GM19397 (cell line): ENCODE measurements around the gene THADA.
"Not testable (repeated sequence)": the region's sequence is repeated elsewhere in the genome, so short reads cannot be mapped to it uniquely, and the experiment has no call there.

Experiments
- ATAC-seq: cut with Tn5 transposase; IDR thresholded peaks from one replicate; pipeline ENCODE4 v1.9.1; 2021; ENCODE audit warnings: mild to moderate bottlenecking, moderate library complexity; ENCODE audit not compliant: unreplicated experiment

The THADA gene

GRCh38 chr2:43542285-43542933 is 53.4 kb downstream of the THADA start:
- ATAC-seq: no peak

- no peak for ATAC-seq
Observed at GRCh38 chr2:43541165-43541564, 54.7 kb downstream of the THADA start.

GRCh38 chr2:43540021-43540779 is 55.6 kb downstream of the THADA start:
- no peak for ATAC-seq

GRCh38 chr2:43539436-43539835 is 56.4 kb downstream of the THADA start:
- ATAC-seq: no peak

GRCh38 chr2:43538034-43538670 is 57.7 kb downstream of the THADA start:
- no peak for ATAC-seq

- ATAC-seq: no peak
Observed at GRCh38 chr2:43537137-43537536, 58.7 kb downstream of the THADA start.

- ATAC-seq: no peak
Observed at GRCh38 chr2:43534569-43534968, 61.3 kb downstream of the THADA start.

GRCh38 chr2:43532572-43532971 is 63.3 kb downstream of the THADA start:
- not testable (repeated sequence) for ATAC-seq

GRCh38 chr2:43531251-43531650 is 64.6 kb downstream of the THADA start:
- no peak for ATAC-seq

GRCh38 chr2:43526994-43527393 is 68.8 kb downstream of the THADA start:
- ATAC-seq: no peak

- ATAC-seq: no peak
Observed at GRCh38 chr2:43525506-43525905, 70.3 kb downstream of the THADA start.

- ATAC-seq: no peak
Observed at GRCh38 chr2:43524177-43524965, 71.5 kb downstream of the THADA start.

GRCh38 chr2:43522177-43522576 is 73.7 kb downstream of the THADA start:
- no peak for ATAC-seq

GRCh38 chr2:43521568-43521967 is 74.3 kb downstream of the THADA start:
- no peak for ATAC-seq

- ATAC-seq: no peak
Observed at GRCh38 chr2:43520919-43521318, 74.9 kb downstream of the THADA start.

GRCh38 chr2:43519643-43520221 is 76.1 kb downstream of the THADA start:
- no peak for ATAC-seq

GRCh38 chr2:43518718-43519117 is 77.1 kb downstream of the THADA start:
- no peak for ATAC-seq

- no peak for ATAC-seq
Observed at GRCh38 chr2:43518181-43518580, 77.7 kb downstream of the THADA start.

GRCh38 chr2:43515807-43516497 is 79.9 kb downstream of the THADA start:
- ATAC-seq: no peak

- ATAC-seq: no peak
Observed at GRCh38 chr2:43515248-43515647, 80.6 kb downstream of the THADA start.
